Gastroesophageal sphincter (tissue), 3 donors: ENCODE data around the gene GAD2.

Experiments used
- POLR2A ChIP-seq, 2 donors: fragments of 450-650 bp; IDR thresholded peaks; one replicate each; pipeline ENCODE4 v1.6.1; 2017; ENCODE audit warnings: antibody characterized with exemption in 2 of 2, mild to moderate bottlenecking in 2 of 2, moderate library complexity in 1 of 2
- POLR2AphosphoS5 ChIP-seq: sonication (generic); formaldehyde crosslinking; IDR thresholded peaks from one replicate; pipeline ENCODE4 v1.6.1; 2017; ENCODE audit warnings: antibody characterized with exemption
- TF ChIP-seq, protein P1 (sequence below), 4 experiments: fragments of 200-600 bp in 2 of 4; fragments of 450-650 bp in 2 of 4; sonication (generic) in 1 of 4; IDR thresholded peaks; one replicate each; pipeline ENCODE4 v1.5.1; 2017 to 2019; ENCODE audit warnings: antibody characterized with exemption in 4 of 4, mild to moderate bottlenecking in 2 of 4, moderate library complexity in 2 of 4

GRCh38 chr10:26334932-26335573 lies 118.5 kb downstream of the GAD2 start:
- TF ChIP-seq, protein P1, sequence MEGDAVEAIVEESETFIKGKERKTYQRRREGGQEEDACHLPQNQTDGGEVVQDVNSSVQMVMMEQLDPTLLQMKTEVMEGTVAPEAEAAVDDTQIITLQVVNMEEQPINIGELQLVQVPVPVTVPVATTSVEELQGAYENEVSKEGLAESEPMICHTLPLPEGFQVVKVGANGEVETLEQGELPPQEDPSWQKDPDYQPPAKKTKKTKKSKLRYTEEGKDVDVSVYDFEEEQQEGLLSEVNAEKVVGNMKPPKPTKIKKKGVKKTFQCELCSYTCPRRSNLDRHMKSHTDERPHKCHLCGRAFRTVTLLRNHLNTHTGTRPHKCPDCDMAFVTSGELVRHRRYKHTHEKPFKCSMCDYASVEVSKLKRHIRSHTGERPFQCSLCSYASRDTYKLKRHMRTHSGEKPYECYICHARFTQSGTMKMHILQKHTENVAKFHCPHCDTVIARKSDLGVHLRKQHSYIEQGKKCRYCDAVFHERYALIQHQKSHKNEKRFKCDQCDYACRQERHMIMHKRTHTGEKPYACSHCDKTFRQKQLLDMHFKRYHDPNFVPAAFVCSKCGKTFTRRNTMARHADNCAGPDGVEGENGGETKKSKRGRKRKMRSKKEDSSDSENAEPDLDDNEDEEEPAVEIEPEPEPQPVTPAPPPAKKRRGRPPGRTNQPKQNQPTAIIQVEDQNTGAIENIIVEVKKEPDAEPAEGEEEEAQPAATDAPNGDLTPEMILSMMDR (IDR thresholded peaks at IDR 0.05), result peak in 3 of 4 experiments; percentile 35 to 63 (median 45)
- no peak for TF ChIP-seq POLR2A (IDR thresholded peaks at IDR 0.05)
- TF ChIP-seq POLR2AphosphoS5, result no peak
